GM12875 (cell line): Measurements from ENCODE around the gene SH2D3C.

Source experiments
- H3K4me3 ChIP-seq: one replicate; pipeline ENCODE4 v1.5.1; 2011; ENCODE audit warnings: low read depth, low read length, control low read depth
- TF ChIP-seq, protein P1 (sequence below): IDR thresholded peaks from 2 replicates; pipeline ENCODE4 v1.5.1; 2011; ENCODE audit warnings: low read depth, mild to moderate bottlenecking, control low read depth, inconsistent platforms, low read length, moderate library complexity, borderline replicate concordance; ENCODE audit not compliant: insufficient read depth

Gene SH2D3C

DNA sequence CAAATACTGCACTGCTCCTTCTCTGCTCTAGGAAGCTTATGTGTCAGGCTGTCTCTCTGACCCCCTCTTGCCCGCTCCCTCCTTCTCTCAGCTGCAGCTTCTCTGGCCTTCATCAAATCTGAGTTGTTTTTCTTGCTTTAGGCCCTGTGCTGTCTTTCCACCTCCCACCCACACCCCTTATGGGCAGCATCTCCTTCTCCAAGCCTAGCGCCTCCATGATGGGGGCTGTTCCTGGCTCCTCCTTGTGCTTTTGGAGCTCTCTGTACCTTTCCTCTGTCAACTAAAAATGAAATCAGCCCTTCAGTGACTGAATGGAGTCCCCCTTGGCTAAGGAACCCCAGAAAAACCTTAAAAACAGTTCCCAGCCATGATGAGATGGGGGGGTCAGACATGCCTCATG, 78.3 kb downstream of the SH2D3C start:
- TF ChIP-seq, protein P1, sequence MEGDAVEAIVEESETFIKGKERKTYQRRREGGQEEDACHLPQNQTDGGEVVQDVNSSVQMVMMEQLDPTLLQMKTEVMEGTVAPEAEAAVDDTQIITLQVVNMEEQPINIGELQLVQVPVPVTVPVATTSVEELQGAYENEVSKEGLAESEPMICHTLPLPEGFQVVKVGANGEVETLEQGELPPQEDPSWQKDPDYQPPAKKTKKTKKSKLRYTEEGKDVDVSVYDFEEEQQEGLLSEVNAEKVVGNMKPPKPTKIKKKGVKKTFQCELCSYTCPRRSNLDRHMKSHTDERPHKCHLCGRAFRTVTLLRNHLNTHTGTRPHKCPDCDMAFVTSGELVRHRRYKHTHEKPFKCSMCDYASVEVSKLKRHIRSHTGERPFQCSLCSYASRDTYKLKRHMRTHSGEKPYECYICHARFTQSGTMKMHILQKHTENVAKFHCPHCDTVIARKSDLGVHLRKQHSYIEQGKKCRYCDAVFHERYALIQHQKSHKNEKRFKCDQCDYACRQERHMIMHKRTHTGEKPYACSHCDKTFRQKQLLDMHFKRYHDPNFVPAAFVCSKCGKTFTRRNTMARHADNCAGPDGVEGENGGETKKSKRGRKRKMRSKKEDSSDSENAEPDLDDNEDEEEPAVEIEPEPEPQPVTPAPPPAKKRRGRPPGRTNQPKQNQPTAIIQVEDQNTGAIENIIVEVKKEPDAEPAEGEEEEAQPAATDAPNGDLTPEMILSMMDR: no peak
- H3K4me3 ChIP-seq: no peak overlapping the region

GRCh38 chr9:127698985-127699670, 79.3 kb downstream of the SH2D3C start:
- TF ChIP-seq, protein P1: no peak

DNA sequence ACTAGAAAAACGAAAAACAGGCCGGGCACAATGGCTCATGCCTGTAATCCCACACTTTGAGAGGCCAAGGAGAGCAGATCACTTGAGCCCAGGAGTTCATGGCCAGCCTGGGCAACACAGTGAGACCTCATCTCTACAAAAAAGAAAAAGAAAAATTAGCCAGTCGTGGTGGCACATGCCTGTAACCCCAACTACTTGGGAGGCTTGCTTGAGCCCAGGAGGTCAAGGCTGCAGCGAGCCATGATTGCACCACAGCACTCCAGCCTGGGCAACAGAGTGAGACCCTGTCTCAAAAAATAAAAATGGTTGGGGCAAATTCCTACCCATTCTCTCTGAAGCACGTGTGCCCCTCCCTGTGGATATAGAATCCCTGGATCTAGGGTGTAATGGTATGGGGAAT, 80.1 kb downstream of the SH2D3C start:
- no peak overlapping the region for H3K4me3 ChIP-seq
- TF ChIP-seq, protein P1: no peak

More at GRCh38 chr9:127698985-127699670, 79.3 kb downstream of the SH2D3C start:
- H3K4me3 ChIP-seq: no peak overlapping the region

GRCh38 chr9:127697575-127697974, 80.9 kb downstream of the SH2D3C start:
- TF ChIP-seq, protein P1: no peak

DNA sequence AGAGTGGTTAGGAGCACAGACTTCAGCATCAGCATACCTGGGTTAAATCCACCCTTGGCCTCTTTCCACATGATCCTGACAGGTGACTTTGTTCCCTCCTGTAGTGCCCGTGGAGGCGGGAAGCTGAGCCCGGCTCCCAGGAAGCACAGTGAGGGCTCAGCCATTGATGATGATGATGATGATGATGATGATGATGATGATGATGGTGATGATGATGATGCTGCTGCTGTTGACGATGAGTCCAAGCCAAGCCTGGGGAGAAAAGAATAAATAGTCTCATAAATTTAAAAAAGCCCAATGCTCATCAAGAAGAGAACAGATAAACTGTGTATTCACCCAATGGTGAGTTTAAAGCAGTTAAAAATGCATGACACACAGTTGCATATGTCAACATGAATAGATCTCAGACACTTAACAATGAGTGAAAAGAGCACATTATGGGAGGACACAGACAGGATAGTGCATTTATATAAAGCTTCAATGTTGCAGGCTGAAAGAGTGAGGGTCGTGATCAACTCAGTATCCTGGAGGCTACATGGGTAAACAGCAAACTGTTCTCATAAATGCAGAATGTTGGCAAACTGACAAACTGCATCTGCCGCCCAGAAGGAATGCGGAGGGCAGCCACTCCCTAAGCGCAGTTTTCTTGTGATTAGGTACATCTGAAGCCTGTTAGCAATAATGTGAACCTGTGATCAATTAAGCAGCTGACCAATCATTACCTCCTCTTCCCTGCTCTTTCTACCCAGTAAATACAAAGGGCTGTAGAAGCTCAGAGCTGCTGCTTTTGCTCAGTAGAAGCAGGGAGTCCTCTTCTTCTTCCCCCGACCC, 83.4 kb downstream of the SH2D3C start:
- TF ChIP-seq, protein P1: no peak

More at GRCh38 chr9:127697575-127697974, 80.9 kb downstream of the SH2D3C start:
- H3K4me3 ChIP-seq: no peak overlapping the region

DNA sequence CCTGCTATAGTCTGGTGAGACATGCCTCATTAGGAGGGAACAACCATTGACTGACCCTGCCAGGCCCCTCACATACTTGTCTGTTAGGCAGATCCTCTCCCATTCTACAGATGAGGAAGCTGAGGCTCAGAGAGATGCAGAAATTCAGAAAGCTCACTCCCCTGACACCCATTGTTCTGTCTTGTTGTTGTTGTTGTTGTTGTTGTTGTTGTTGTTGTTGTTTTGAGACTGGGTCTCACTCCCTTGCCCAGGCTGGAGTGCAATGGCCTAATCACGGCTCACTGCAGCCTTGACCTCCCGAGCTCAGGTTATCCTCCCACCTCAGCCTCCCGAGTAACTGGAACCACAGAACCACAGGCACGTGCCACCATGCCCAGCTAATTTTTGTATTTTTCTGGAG, 84.8 kb downstream of the SH2D3C start:
- TF ChIP-seq, protein P1: no peak
- no peak overlapping the region for H3K4me3 ChIP-seq

More for the DNA sequence above, 83.4 kb downstream of the SH2D3C start:
- H3K4me3 ChIP-seq: no peak overlapping the region
